Measurements from ENCODE around the gene TK1.
"Not testable (repeated sequence)": the region's sequence is repeated elsewhere in the genome, so short reads cannot be mapped to it uniquely, and the experiment has no call there.

Gene TK1

DNA sequence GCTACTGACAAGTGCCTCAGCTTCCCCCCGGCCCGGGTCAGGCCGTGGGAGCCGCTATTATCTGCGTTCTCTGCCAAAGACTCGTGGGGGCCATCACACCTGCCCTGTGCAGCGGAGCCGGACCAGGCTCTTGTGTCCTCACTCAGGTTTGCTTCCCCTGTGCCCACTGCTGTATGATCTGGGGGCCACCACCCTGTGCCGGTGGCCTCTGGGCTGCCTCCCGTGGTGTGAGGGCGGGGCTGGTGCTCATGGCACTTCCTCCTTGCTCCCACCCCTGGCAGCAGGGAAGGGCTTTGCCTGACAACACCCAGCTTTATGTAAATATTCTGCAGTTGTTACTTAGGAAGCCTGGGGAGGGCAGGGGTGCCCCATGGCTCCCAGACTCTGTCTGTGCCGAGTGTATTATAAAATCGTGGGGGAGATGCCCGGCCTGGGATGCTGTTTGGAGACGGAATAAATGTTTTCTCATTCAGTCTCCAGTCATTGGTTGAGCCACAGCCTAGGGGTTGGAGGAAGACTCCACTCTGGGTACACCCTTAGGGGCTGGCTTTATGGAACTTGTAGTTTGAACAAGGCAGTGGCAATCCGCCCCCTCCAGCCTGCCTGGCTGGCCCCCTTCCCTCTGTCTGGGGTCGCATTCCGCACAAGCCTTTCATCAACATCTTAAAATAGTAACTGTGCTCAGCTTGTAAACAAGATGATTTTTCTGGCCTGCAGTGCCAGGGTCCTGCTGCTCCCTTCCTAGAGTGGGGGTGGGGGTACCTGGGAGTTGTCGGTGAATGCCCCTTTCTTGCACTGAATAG lies 14.4 kb downstream of the TK1 start:
- DNase-seq, result no peak
- H3K27ac Mint-ChIP-seq, result no peak overlapping the region
- TF ChIP-seq, protein P1, sequence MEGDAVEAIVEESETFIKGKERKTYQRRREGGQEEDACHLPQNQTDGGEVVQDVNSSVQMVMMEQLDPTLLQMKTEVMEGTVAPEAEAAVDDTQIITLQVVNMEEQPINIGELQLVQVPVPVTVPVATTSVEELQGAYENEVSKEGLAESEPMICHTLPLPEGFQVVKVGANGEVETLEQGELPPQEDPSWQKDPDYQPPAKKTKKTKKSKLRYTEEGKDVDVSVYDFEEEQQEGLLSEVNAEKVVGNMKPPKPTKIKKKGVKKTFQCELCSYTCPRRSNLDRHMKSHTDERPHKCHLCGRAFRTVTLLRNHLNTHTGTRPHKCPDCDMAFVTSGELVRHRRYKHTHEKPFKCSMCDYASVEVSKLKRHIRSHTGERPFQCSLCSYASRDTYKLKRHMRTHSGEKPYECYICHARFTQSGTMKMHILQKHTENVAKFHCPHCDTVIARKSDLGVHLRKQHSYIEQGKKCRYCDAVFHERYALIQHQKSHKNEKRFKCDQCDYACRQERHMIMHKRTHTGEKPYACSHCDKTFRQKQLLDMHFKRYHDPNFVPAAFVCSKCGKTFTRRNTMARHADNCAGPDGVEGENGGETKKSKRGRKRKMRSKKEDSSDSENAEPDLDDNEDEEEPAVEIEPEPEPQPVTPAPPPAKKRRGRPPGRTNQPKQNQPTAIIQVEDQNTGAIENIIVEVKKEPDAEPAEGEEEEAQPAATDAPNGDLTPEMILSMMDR (IDR thresholded peaks at IDR 0.05), result no peak
- H3K27me3 Mint-ChIP-seq (ENCODE audit: low read depth, poor library complexity), result peaks cover 3% of the 10 kb centered on the region
- H3K4me3 Mint-ChIP-seq, result no peak overlapping the region
- H3K4me1 Mint-ChIP-seq, result peaks cover 19% of the 10 kb centered on the region
- peaks cover 12% of the 10 kb centered on the region for H3K36me3 Mint-ChIP-seq (ENCODE audit: low read depth)
- H3K9me3 Mint-ChIP-seq, result no peaks in the 10 kb centered on the region

DNA sequence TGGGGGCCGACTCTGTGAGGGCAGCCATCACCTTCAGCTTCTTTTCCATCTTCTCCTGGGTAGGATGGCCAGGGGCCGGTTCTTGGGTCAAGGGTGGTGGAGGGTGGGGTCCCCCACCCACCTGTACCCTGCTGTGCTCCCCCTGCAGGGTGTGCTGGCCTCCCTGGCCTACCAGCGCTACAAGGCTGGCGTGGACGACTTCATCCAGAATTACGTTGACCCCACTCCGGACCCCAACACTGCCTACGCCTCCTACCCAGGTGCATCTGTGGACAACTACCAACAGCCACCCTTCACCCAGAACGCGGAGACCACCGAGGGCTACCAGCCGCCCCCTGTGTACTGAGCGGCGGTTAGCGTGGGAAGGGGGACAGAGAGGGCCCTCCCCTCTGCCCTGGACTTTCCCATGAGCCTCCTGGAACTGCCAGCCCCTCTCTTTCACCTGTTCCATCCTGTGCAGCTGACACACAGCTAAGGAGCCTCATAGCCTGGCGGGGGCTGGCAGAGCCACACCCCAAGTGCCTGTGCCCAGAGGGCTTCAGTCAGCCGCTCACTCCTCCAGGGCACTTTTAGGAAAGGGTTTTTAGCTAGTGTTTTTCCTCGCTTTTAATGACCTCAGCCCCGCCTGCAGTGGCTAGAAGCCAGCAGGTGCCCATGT lies 15.1 kb downstream of the TK1 start:
- H3K27ac Mint-ChIP-seq; DNase-seq; H3K4me3 Mint-ChIP-seq; H3K27me3 Mint-ChIP-seq (ENCODE audit: low read depth, poor library complexity); H3K9me3 Mint-ChIP-seq: not testable (repeated sequence)
- Mint-ChIP-seq H3K36me3 (ENCODE audit: low read depth) (peaks cover 12% of the 10 kb centered on the region), H3K4me1 (peaks cover 19% of the 10 kb centered on the region)

DNA sequence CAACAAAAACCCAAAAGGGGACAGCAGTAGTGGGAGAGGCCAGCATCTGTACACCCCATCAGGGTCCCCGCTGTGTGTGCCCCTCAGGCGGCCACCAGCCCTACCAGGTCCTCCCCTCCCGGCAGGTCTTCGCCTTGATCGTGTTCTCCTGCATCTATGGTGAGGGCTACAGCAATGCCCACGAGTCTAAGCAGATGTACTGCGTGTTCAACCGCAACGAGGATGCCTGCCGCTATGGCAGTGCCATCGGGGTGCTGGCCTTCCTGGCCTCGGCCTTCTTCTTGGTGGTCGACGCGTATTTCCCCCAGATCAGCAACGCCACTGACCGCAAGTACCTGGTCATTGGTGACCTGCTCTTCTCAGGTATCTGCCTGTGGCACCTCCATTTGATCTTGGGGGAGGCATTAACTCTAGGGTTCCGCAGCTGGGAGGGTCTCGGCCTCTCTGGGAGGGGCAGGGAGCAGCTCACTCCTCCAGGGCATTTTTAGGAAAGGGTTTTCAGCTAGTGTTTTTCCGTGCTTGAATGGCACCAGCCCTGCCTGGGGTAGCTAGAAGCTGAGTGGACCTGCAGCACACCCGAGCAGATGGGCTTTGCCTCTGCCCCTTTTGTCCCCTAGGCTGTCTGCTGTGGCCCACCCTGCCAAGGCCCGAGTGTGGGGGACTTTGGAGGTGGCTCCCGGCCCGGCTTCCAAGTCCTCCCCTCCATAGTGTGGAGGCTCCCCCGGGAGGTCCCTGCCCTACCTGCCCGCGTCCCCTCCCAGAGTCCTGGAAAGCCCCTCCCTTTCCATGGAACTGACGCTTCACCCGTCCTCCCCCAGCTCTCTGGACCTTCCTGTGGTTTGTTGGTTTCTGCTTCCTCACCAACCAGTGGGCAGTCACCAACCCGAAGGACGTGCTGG lies 15.9 kb downstream of the TK1 start:
- Mint-ChIP-seq H3K27me3 (ENCODE audit: low read depth, poor library complexity) (peaks cover 6% of the 10 kb centered on the region), H3K4me3 (peak overlapping the region; percentile 15), H3K9me3 (no peaks in the 10 kb centered on the region), H3K27ac (no peak overlapping the region), H3K4me1 (peaks cover 14% of the 10 kb centered on the region), H3K36me3 (ENCODE audit: low read depth) (peaks cover 12% of the 10 kb centered on the region)
- DNase-seq, result no peak
- TF ChIP-seq, protein P1 (IDR thresholded peaks at IDR 0.05), result no peak

DNA sequence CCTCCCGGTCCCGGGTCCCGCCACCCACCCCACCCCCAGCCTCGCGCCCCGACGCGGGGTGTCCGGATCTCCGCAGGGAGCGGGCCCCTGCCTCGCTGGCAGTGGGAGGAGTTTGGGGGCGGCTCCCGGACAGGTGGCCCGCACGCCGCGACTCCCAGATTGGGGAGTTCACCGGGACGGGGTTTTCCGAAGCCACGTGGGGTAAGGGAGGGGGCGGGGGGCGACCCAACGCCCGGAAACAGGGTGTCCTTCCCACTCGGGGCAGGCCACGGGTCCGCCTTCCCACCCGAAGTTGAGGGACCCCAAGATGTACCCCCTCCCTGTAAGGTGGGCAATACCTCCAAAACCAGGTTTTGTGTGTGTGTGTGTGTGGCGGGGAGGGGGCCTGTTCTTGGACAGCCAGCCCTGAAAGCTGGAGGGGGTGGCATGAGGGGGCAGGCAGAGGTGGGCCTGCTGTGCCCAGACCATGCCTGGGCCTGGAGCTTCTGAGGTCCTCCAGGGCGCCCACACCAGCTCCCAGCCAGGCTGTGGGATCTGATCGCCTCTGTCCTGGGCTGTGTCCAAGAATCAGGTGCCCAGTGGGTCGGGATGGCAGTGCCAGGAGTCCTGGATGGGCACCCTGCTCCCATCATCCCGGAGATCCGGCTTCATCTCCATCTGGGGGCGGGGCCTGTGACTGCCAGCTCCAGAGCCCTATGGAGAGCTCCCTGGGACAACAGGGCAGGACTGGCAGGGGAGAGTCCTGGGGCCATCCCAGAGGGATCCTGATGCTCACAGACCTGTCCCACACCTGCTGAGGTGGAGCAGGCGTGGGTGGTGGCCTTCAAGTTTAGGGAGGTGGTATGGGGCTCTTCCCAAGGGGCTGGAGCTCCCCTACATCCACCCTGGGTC lies 17.7 kb downstream of the TK1 start:
- Mint-ChIP-seq H3K4me3 (peak overlapping the region; percentile 28), H3K4me1 (peaks cover 12% of the 10 kb centered on the region), H3K36me3 (ENCODE audit: low read depth) (peaks cover 10% of the 10 kb centered on the region), H3K27ac (no peak overlapping the region), H3K27me3 (ENCODE audit: low read depth, poor library complexity) (peaks cover 6% of the 10 kb centered on the region), H3K9me3 (no peaks in the 10 kb centered on the region)
- TF ChIP-seq, protein P1 (IDR thresholded peaks at IDR 0.05), result no peak
- peak; percentile 44 for DNase-seq

DNA sequence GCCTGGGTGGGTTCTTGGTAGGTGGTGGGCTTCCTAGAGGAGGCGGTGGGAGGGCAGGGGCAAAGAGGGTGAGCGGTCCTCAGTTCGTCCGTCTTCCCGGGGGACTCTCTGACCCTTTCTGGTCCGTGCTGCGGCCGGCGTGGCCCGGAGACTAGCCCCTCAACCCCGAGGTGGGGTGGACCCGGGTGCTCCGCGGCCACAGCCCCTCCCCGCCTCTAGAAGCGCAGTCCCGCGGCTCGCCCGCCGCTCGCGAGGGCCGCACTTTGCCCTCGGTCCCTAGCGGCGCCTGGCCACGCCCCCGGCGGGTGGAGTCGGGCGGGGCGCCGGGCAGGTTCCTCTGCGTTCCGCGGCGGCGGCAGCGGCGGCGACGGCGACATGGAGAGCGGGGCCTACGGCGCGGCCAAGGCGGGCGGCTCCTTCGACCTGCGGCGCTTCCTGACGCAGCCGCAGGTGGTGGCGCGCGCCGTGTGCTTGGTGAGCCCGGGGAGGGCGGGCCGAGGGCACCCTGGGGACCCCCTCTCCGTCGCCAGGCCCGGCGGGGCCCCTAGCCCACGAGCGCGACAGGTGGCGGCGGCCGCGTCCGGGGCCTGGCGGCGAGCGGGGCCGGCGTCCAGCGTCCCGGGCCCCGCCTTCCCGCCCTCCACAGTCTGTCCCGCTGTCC lies 18.5 kb downstream of the TK1 start, which contains the start of gene SYNGR2:
Gene SYNGR2 (plus strand): TSS at position 340 of the 661 bp plus-strand sequence. CDS start 36 bp downstream, at position 376.
- Mint-ChIP-seq H3K27ac (no peak within 1 kb of the TSS), H3K9me3 (no peaks in the 10 kb centered on the region), H3K4me3 (peak within 1 kb of the TSS; percentile 75), H3K27me3 (ENCODE audit: low read depth, poor library complexity) (peaks cover 6% of the 10 kb centered on the region), H3K4me1 (peaks cover 12% of the 10 kb centered on the region), H3K36me3 (ENCODE audit: low read depth) (peaks cover 2% of the 10 kb centered on the region)
- DNase-seq, result peak; percentile 94
- TF ChIP-seq, protein P1 (IDR thresholded peaks at IDR 0.05), result no peak
